Stimulated activated naive CD8-positive, alpha-beta T cell treated with anti-CD3 and anti-CD28 coated beads, Interleukin-15, Interleukin-2, amounts not matched to agents 100 U/mL and 50 U/mL, for 24 hours (primary cell): ENCODE data around the gene CRACR2B.

ENCODE experiments used
- ATAC-seq: fragments of 150-1000 bp; cut with Tn5 transposase; one replicate; pipeline ENCODE4 v1.10.0; 2021
- DNase-seq: peaks from one replicate; pipeline ENCODE4 v3.0.0; 2021

The CRACR2B gene

GRCh38 chr11:811446-812245 lies 16.1 kb upstream of the CRACR2B start:
- no peak for ATAC-seq
- no peak for DNase-seq

GRCh38 chr11:812390-812789 lies 15.3 kb upstream of the CRACR2B start:
- no peak for DNase-seq
- no peak for ATAC-seq

GRCh38 chr11:813072-813455 lies 14.7 kb upstream of the CRACR2B start:
- DNase-seq (no peak), ATAC-seq (no peak)

GRCh38 chr11:813456-814096 lies 14.1 kb upstream of the CRACR2B start:
- ATAC-seq: no peak
- peak; percentile 41 for DNase-seq

GRCh38 chr11:815675-816432 lies 11.9 kb upstream of the CRACR2B start:
- ATAC-seq (no peak), DNase-seq (no peak)

- ATAC-seq: no peak
- no peak for DNase-seq
Measured at GRCh38 chr11:816433-816779, 11.3 kb upstream of the CRACR2B start.

GRCh38 chr11:818396-819128 lies 9.2 kb upstream of the CRACR2B start, which contains the start of gene PNPLA2:
TSS of gene PNPLA2 (plus strand) at chr11:818914. CDS start at chr11:819719, 805 bp downstream.
- ATAC-seq (no peak), DNase-seq (no peak)

- ATAC-seq (peak; percentile 74), DNase-seq (peak; percentile 94)
Measured at GRCh38 chr11:819129-819931, 8.4 kb upstream of the CRACR2B start.

GRCh38 chr11:819943-820649 lies 7.6 kb upstream of the CRACR2B start:
- DNase-seq (peak; percentile 95), ATAC-seq (peak; percentile 61)

- ATAC-seq: no peak
- no peak for DNase-seq
Measured at GRCh38 chr11:820655-821511, 6.8 kb upstream of the CRACR2B start.

- ATAC-seq: no peak
- DNase-seq: no peak
Measured at GRCh38 chr11:821512-822371, 6.0 kb upstream of the CRACR2B start.

- DNase-seq (no peak), ATAC-seq (no peak)
Measured at GRCh38 chr11:823441-824291, 4.1 kb upstream of the CRACR2B start.

- ATAC-seq (no peak), DNase-seq (no peak)
Measured at GRCh38 chr11:824292-824880, 3.3 kb upstream of the CRACR2B start.

- ATAC-seq (no peak), DNase-seq (no peak)
Measured at GRCh38 chr11:824942-825341, 2.8 kb upstream of the CRACR2B start.

- ATAC-seq: no peak
- no peak for DNase-seq
Measured at GRCh38 chr11:825366-826226, 2.1 kb upstream of the CRACR2B start.

GRCh38 chr11:826227-826621 lies 1.5 kb upstream of the CRACR2B start:
- ATAC-seq (no peak), DNase-seq (no peak)

- DNase-seq: no peak
- ATAC-seq: no peak
Measured at GRCh38 chr11:826836-827145, 928 bp upstream of the CRACR2B start.
